Stomach (tissue), 4 donors: ENCODE results near the gene WASL.

Experiments used
- CTCF ChIP-seq, 7 experiments: fragments of 450-650 bp in 4 of 7; fragments of 200-600 bp in 3 of 7; sonication (generic) in 3 of 7; IDR thresholded peaks; one replicate each; pipeline ENCODE4 v1.5.1; 2016 to 2019; ENCODE audit warnings: antibody characterized with exemption in 7 of 7, control low read depth in 2 of 7, mild to moderate bottlenecking in 1 of 7
- EP300 ChIP-seq: sonication (generic); formaldehyde crosslinking; IDR thresholded peaks from one replicate; pipeline ENCODE4 v1.6.1; 2017; ENCODE audit warnings: antibody characterized with exemption

GRCh38 chr7:123723913-123724312 lies 24.9 kb downstream of the WASL start:
- TF ChIP-seq CTCF (IDR thresholded peaks at IDR 0.05) = no peak
- no peak for TF ChIP-seq EP300
